Activated gamma-delta T cell treated with anti-CD3 and anti-CD28 coated beads, Interleukin-2, amount 50 U/mL, for 16 hours (primary cell): ENCODE data around the gene DISP2.

ENCODE experiments used
- DNase-seq: peaks from one replicate; pipeline ENCODE4 v3.0.0-alpha.2; 2020; ENCODE audit warnings: low read depth

Gene DISP2

GRCh38 chr15:40344217-40344616 lies 13.8 kb upstream of the DISP2 start:
- DNase-seq = no peak

GRCh38 chr15:40344631-40345120 lies 13.3 kb upstream of the DISP2 start:
- peak; percentile 40 for DNase-seq

GRCh38 chr15:40345225-40345866 lies 12.7 kb upstream of the DISP2 start:
- DNase-seq = no peak

- DNase-seq = no peak
These were observed 12.0 kb upstream of the DISP2 start for GRCh38 chr15:40345867-40346578.

GRCh38 chr15:40346579-40347558 lies 11.2 kb upstream of the DISP2 start:
- no peak for DNase-seq

GRCh38 chr15:40347559-40348473 lies 10.2 kb upstream of the DISP2 start:
- DNase-seq = no peak

- DNase-seq = no peak
These were observed 9.5 kb upstream of the DISP2 start for GRCh38 chr15:40348474-40348870.

- DNase-seq = no peak
These were observed 8.9 kb upstream of the DISP2 start for GRCh38 chr15:40349163-40349562.

GRCh38 chr15:40352281-40352901 lies 5.6 kb upstream of the DISP2 start:
- DNase-seq = no peak

- no peak for DNase-seq
These were observed 4.3 kb upstream of the DISP2 start for GRCh38 chr15:40353697-40354096.

- DNase-seq = no peak
These were observed 3.4 kb upstream of the DISP2 start for GRCh38 chr15:40354408-40355171.

- DNase-seq = no peak
These were observed 1.9 kb upstream of the DISP2 start for GRCh38 chr15:40355976-40356585.

- DNase-seq = no peak
These were observed 773 bp upstream of the DISP2 start for GRCh38 chr15:40357246-40357645.

- peak; percentile 17 for DNase-seq
These were observed 693 bp downstream of the DISP2 start for GRCh38 chr15:40358471-40359353.

GRCh38 chr15:40360015-40360414 lies 2.0 kb downstream of the DISP2 start:
- no peak for DNase-seq

- no peak for DNase-seq
These were observed 3.6 kb downstream of the DISP2 start for GRCh38 chr15:40361640-40362039.

GRCh38 chr15:40363611-40364010 lies 5.6 kb downstream of the DISP2 start:
- no peak for DNase-seq

- no peak for DNase-seq
These were observed 6.2 kb downstream of the DISP2 start for GRCh38 chr15:40364251-40364650.

- DNase-seq = no peak
These were observed 7.0 kb downstream of the DISP2 start for GRCh38 chr15:40365016-40365415.
